Anterior cingulate cortex (tissue), 58 donors: Measurements from ENCODE around the gene PRELP.
"Not testable (repeated sequence)": the region's sequence is repeated elsewhere in the genome, so short reads cannot be mapped to it uniquely, and the experiment has no call there.

Experiments used
- DNase-seq, 58 donors: peaks; one replicate each; lab custom pipeline; 2025; lab: John Stamatoyannopoulos, UW

PRELP gene

GRCh38 chr1:203453016-203453415 lies 22.6 kb upstream of the PRELP start:
- no peak for DNase-seq

GRCh38 chr1:203453616-203454015 lies 22.0 kb upstream of the PRELP start:
- no peak for DNase-seq

GRCh38 chr1:203454986-203455471 lies 20.6 kb upstream of the PRELP start:
- no peak for DNase-seq

GRCh38 chr1:203455706-203456105 lies 19.9 kb upstream of the PRELP start:
- DNase-seq, result no peak

GRCh38 chr1:203456577-203456976 lies 19.0 kb upstream of the PRELP start:
- no peak for DNase-seq

- no peak for DNase-seq
Measured at GRCh38 chr1:203458078-203458477, 17.5 kb upstream of the PRELP start.

GRCh38 chr1:203459671-203460201 lies 15.9 kb upstream of the PRELP start:
- no peak for DNase-seq

- no peak for DNase-seq
Measured at GRCh38 chr1:203461717-203462116, 13.9 kb upstream of the PRELP start.

GRCh38 chr1:203462143-203462542 lies 13.5 kb upstream of the PRELP start:
- no peak for DNase-seq

- no peak for DNase-seq
Measured at GRCh38 chr1:203462878-203463277, 12.7 kb upstream of the PRELP start.

GRCh38 chr1:203463469-203464062 lies 12.0 kb upstream of the PRELP start:
- no peak for DNase-seq

- no peak for DNase-seq
Measured at GRCh38 chr1:203464226-203464625, 11.4 kb upstream of the PRELP start.

GRCh38 chr1:203464743-203465142 lies 10.9 kb upstream of the PRELP start:
- no peak for DNase-seq

- no peak for DNase-seq
Measured at GRCh38 chr1:203465146-203465798, 10.3 kb upstream of the PRELP start.

GRCh38 chr1:203465948-203466347 lies 9.7 kb upstream of the PRELP start:
- DNase-seq, result peak in 2 of 58 donors; percentile 7 to 23

GRCh38 chr1:203466906-203467549 lies 8.6 kb upstream of the PRELP start:
- not testable (repeated sequence) for DNase-seq

- peak in 1 of 58 donors; percentile 14 for DNase-seq
Measured at GRCh38 chr1:203467550-203467921, 8.1 kb upstream of the PRELP start.

GRCh38 chr1:203468326-203468725 lies 7.3 kb upstream of the PRELP start:
- no peak for DNase-seq

GRCh38 chr1:203470240-203470639 lies 5.4 kb upstream of the PRELP start:
- DNase-seq, result no peak

GRCh38 chr1:203471841-203472240 lies 3.8 kb upstream of the PRELP start:
- DNase-seq, result no peak

GRCh38 chr1:203473281-203473680 lies 2.3 kb upstream of the PRELP start:
- no peak for DNase-seq
